MM.1S (cell line): ENCODE results near the gene ELMO1.

ENCODE experiments used
- CTCF ChIP-seq: fragments of 300-600 bp; sonication (generic); IDR thresholded peaks from 2 replicates; pipeline ENCODE4 v1.5.1; 2016; ENCODE audit warnings: antibody characterized with exemption, low read length, mixed read lengths
- EZH2 ChIP-seq: fragments of 300-600 bp; sonication (generic); optimal IDR thresholded peaks from 2 replicates; pipeline ENCODE3; 2017; ENCODE audit warnings: low read depth, mild to moderate bottlenecking, antibody characterized with exemption, low read length, mixed read lengths

GRCh38 chr7:36910401-36910800 is 538.3 kb downstream of the ELMO1 start:
- no peak for TF ChIP-seq CTCF
- no peak for TF ChIP-seq EZH2
